Calu3 (cell line): ENCODE data around the gene SET. TPM values are rescaled to one million over a fixed set of nuclear protein-coding genes. Genes with fewer than 3 reads are reported as not detected.

ENCODE experiments used
- BruUV-seq: library from RNA; stranded (reverse); fragments of 400-500 nt; replicated peaks from 2 replicates; lab custom pipeline; 2021; lab: Mats Ljungman, UMichigan
- CTCF ChIA-PET: fragments of 300-600 bp; sonication (Branson Sonifier 250); formaldehyde crosslinking; loops from one replicate; lab custom pipeline; 2022; ENCODE audit warnings: antibody characterized with exemption; lab: Charles Lee
- DNase-seq: peaks from one replicate; pipeline ENCODE4 v3.0.0; 2022
- H3K27ac Mint-ChIP-seq: one replicate; pipeline ENCODE4 v1.8.0; 2022; ENCODE audit warnings: mixed read lengths; ENCODE audit not compliant: unreplicated experiment
- H3K27me3 Mint-ChIP-seq: one replicate; pipeline ENCODE4 v1.8.0; 2022; ENCODE audit warnings: mixed read lengths; ENCODE audit not compliant: unreplicated experiment
- H3K36me3 Mint-ChIP-seq: one replicate; pipeline ENCODE4 v1.8.0; 2022; ENCODE audit warnings: mild to moderate bottlenecking, moderate library complexity, mixed read lengths; ENCODE audit not compliant: insufficient read depth, unreplicated experiment
- H3K4me1 Mint-ChIP-seq: one replicate; pipeline ENCODE4 v1.8.0; 2022; ENCODE audit warnings: mild to moderate bottlenecking, low read depth, mixed read lengths; ENCODE audit not compliant: unreplicated experiment
- H3K4me3 Mint-ChIP-seq: one replicate; pipeline ENCODE4 v1.8.0; 2022; ENCODE audit warnings: mild to moderate bottlenecking, low read depth, moderate library complexity, mixed read lengths; ENCODE audit not compliant: unreplicated experiment
- H3K9me3 Mint-ChIP-seq: one replicate; pipeline ENCODE4 v1.8.0; 2022; ENCODE audit warnings: low read depth, mixed read lengths; ENCODE audit not compliant: unreplicated experiment
- intact Hi-C: fragments of 100-400 bp; cut with micrococcal nuclease; formaldehyde crosslinking; loops from one replicate; pipeline ENCODE4 v1.10.0; 2022; ENCODE audit not compliant: unreplicated experiment
- total RNA-seq: library from RNA; stranded (reverse); gene quantifications from 2 replicates; pipeline ENCODE4 v1.2.3, GENCODE V29; 2022
- TF ChIP-seq, protein P1 (sequence below): fragments of 200-600 bp; IDR thresholded peaks from one replicate; pipeline ENCODE4 v1.8.0; 2022; ENCODE audit warnings: antibody characterized with exemption; ENCODE audit not compliant: unreplicated experiment

Gene SET
- total RNA-seq, 1 experiment from 2014 or later, result 367 TPM

DNA sequence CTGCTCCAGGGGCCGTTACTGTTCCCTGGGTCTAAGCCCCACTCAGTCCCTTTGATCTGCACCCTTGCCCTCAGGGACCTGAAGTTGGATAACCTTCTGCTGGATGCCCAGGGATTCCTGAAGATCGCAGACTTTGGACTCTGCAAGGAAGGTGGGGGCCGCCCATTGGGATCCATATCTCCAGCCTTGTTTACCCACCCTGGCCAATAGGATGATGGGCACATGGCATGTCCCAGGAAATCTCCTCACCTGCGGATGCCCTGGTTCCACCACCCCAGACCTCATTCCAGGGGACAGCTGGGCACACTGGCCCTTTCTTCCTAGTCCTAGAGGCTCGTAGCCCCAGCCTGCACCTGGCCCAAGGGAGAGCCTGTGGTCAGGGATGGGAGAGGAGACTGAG is 29.5 kb downstream of the SET start:
- Mint-ChIP-seq H3K27me3 (no peaks in the 10 kb centered on the region), H3K36me3 (peaks cover 19% of the 10 kb centered on the region), H3K9me3 (no peaks in the 10 kb centered on the region), H3K4me3 (no peak overlapping the region), H3K27ac (no peak overlapping the region), H3K4me1 (peaks cover 12% of the 10 kb centered on the region)
- no peak for DNase-seq
- intact Hi-C loops, result no loop called here
- CTCF ChIA-PET, result interaction anchor here (0.7 kb wide), 1 partner anchor 82 kb away, joined by 4 read pairs; no protein-coding TSS in a partner anchor
- TF ChIP-seq, protein P1, sequence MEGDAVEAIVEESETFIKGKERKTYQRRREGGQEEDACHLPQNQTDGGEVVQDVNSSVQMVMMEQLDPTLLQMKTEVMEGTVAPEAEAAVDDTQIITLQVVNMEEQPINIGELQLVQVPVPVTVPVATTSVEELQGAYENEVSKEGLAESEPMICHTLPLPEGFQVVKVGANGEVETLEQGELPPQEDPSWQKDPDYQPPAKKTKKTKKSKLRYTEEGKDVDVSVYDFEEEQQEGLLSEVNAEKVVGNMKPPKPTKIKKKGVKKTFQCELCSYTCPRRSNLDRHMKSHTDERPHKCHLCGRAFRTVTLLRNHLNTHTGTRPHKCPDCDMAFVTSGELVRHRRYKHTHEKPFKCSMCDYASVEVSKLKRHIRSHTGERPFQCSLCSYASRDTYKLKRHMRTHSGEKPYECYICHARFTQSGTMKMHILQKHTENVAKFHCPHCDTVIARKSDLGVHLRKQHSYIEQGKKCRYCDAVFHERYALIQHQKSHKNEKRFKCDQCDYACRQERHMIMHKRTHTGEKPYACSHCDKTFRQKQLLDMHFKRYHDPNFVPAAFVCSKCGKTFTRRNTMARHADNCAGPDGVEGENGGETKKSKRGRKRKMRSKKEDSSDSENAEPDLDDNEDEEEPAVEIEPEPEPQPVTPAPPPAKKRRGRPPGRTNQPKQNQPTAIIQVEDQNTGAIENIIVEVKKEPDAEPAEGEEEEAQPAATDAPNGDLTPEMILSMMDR, result no peak
- BruUV-seq, result no TSS peak

GRCh38 chr9:128719919-128720605 is 31.0 kb downstream of the SET start:
- DNase-seq, result no peak
- Mint-ChIP-seq H3K4me3 (no peak overlapping the region), H3K4me1 (peaks cover 13% of the 10 kb centered on the region), H3K27ac (no peak overlapping the region), H3K27me3 (no peaks in the 10 kb centered on the region), H3K9me3 (no peaks in the 10 kb centered on the region), H3K36me3 (peaks cover 35% of the 10 kb centered on the region)
- TF ChIP-seq, protein P1, result no peak
- no TSS peak for BruUV-seq
- CTCF ChIA-PET, result no interaction called here
- intact Hi-C loops, result no loop called here

- H3K36me3 Mint-ChIP-seq, result peaks cover 36% of the 10 kb centered on the region
- no peak overlapping the region for H3K4me3 Mint-ChIP-seq
- H3K4me1 Mint-ChIP-seq, result peaks cover 13% of the 10 kb centered on the region
- H3K27me3 Mint-ChIP-seq, result no peaks in the 10 kb centered on the region
- DNase-seq, result no peak
- TF ChIP-seq, protein P1, result no peak
- CTCF ChIA-PET, result no interaction called here
- intact Hi-C loops, result no loop called here
- no peak overlapping the region for H3K27ac Mint-ChIP-seq
- TSS peak; percentile 30 for BruUV-seq
- no peaks in the 10 kb centered on the region for H3K9me3 Mint-ChIP-seq
These were observed 31.9 kb downstream of the SET start for GRCh38 chr9:128720841-128721486.

GRCh38 chr9:128721487-128722010 is 32.5 kb downstream of the SET start:
- no peak for DNase-seq
- CTCF ChIA-PET, result no interaction called here
- H3K27me3 Mint-ChIP-seq, result no peaks in the 10 kb centered on the region
- no peak overlapping the region for H3K27ac Mint-ChIP-seq
- peaks cover 13% of the 10 kb centered on the region for H3K4me1 Mint-ChIP-seq
- BruUV-seq, result no TSS peak
- H3K9me3 Mint-ChIP-seq, result no peaks in the 10 kb centered on the region
- no peak overlapping the region for H3K4me3 Mint-ChIP-seq
- TF ChIP-seq, protein P1, result no peak
- intact Hi-C loops, result no loop called here
- H3K36me3 Mint-ChIP-seq, result peaks cover 36% of the 10 kb centered on the region
